Fibroblast of mammary gland (primary cell): ENCODE results near the gene CFAP221.

ENCODE experiments used
- DNase-seq: peaks from one replicate; pipeline ENCODE4 v3.0.0-alpha.2; 2010; ENCODE audit warnings: low read depth
- H3K4me3 ChIP-seq: 2 replicates; pipeline ENCODE4 v1.5.1; 2011; ENCODE audit warnings: low read depth, mild to moderate bottlenecking, low read length, moderate library complexity; ENCODE audit not compliant: control insufficient read depth
- TF ChIP-seq, protein P1 (sequence below): conservative IDR thresholded peaks from 2 replicates; pipeline ENCODE4 v1.5.1; 2011; ENCODE audit warnings: low read depth, low read length, inconsistent platforms; ENCODE audit not compliant: control insufficient read depth, insufficient read depth

CFAP221 gene

GRCh38 chr2:119680457-119681202 lies 136.4 kb downstream of the CFAP221 start:
- TF ChIP-seq, protein P1, sequence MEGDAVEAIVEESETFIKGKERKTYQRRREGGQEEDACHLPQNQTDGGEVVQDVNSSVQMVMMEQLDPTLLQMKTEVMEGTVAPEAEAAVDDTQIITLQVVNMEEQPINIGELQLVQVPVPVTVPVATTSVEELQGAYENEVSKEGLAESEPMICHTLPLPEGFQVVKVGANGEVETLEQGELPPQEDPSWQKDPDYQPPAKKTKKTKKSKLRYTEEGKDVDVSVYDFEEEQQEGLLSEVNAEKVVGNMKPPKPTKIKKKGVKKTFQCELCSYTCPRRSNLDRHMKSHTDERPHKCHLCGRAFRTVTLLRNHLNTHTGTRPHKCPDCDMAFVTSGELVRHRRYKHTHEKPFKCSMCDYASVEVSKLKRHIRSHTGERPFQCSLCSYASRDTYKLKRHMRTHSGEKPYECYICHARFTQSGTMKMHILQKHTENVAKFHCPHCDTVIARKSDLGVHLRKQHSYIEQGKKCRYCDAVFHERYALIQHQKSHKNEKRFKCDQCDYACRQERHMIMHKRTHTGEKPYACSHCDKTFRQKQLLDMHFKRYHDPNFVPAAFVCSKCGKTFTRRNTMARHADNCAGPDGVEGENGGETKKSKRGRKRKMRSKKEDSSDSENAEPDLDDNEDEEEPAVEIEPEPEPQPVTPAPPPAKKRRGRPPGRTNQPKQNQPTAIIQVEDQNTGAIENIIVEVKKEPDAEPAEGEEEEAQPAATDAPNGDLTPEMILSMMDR: no peak
- DNase-seq: no peak
- H3K4me3 ChIP-seq: no peak overlapping the region

DNA sequence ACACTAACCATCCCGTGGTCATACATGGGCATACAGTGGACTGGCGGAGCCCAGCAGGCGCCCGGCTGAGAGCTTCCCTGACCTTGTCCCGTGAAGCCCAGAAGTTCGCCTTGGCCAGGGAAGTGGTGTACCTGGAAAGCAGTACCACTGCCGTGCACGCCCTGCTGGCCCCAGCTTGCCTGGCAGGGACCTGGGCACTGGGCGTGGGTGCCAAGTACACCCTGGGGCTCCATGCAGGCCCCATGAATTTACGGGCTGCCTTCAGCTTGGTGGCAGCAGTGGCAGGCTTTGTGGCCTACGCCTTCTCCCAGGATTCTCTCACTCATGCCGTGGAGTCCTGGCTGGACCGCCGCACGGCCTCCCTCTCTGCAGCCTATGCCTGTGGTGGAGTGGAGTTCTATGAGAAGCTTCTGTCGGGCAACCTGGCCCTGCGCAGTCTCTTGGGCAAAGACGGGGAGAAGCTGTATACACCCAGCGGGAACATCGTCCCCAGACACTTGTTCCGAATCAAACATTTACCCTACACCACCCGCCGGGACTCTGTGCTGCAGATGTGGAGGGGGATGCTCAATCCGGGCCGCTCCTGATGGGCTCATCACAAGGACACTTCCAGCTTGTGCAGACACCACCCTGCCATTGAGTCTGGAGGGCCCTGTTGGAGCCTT lies 137.1 kb downstream of the CFAP221 start:
- DNase-seq: no peak
- H3K4me3 ChIP-seq: no peak overlapping the region
- TF ChIP-seq, protein P1: no peak

DNA sequence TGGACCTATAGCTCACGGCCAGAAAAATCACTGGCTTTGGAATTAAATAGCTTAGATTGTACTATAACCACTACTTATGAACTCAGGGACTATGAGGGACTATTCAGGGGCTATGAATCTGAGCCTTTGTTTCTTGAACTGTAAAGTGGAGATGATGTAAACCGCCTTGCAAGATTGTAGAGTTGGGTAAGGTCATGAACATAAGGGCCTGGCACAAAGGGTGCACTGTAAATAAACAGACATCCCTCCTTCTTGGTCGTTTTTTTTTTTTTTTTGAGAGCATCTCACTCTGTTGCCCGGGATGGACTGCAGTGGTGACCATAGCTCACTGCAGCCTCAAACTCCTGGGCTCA lies 137.6 kb downstream of the CFAP221 start:
- no peak overlapping the region for H3K4me3 ChIP-seq
- TF ChIP-seq, protein P1: no peak
- no peak for DNase-seq

GRCh38 chr2:119682578-119682977 lies 138.3 kb downstream of the CFAP221 start:
- no peak for DNase-seq
- no peak overlapping the region for H3K4me3 ChIP-seq
- TF ChIP-seq, protein P1: no peak

- TF ChIP-seq, protein P1: no peak
- H3K4me3 ChIP-seq: peak overlapping the region; percentile 6
- no peak for DNase-seq
These were observed 138.9 kb downstream of the CFAP221 start for GRCh38 chr2:119683074-119683712.

- TF ChIP-seq, protein P1: no peak
- H3K4me3 ChIP-seq: peak overlapping the region; percentile 36
- peak; percentile 86 for DNase-seq
These were observed 139.6 kb downstream of the CFAP221 start for GRCh38 chr2:119683713-119684443.
